AG10803 (cell line): ENCODE results near the gene PILRA.

Experiments used
- DNase-seq: peaks from one replicate; pipeline ENCODE4 v3.0.0; 2010; ENCODE audit warnings: low read depth
- H3K4me3 ChIP-seq: 2 replicates; pipeline ENCODE4 v1.5.1; 2011; ENCODE audit warnings: mild to moderate bottlenecking, low read length, control low read depth
- TF ChIP-seq, protein P1 (sequence below): conservative IDR thresholded peaks from 2 replicates; pipeline ENCODE4 v1.5.1; 2011; ENCODE audit warnings: mild to moderate bottlenecking, low read length, control low read depth, inconsistent platforms

The PILRA gene

DNA sequence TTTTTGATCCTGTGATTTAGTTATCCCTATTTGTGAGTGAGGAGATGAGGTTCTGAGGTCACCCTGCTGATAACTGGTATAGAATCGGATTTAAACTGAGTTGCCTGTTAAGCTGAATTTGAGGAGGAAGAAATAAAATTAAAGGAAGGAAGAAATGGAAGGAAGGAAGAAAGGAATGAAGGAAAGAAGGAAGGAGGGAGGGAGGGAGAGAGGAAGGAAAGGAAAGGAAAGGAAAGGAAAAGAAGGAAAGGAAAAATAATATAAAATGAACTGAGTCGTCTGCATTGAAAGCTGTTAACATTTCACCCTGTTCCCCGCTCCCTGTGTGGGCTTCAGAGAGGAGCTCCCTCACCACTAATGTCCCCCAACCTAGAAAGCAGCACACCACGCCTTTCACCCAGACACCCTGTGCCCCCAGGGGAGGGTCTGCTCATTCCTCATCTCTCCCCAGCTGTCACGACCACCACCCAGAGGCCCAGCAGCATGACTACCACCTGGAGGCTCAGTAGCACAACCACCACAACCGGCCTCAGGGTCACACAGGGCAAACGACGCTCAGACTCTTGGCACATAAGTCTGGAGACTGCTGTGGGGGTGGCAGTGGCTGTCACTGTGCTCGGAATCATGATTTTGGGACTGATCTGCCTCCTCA lies 16.3 kb downstream of the PILRA start:
- DNase-seq: no peak
- TF ChIP-seq, protein P1, sequence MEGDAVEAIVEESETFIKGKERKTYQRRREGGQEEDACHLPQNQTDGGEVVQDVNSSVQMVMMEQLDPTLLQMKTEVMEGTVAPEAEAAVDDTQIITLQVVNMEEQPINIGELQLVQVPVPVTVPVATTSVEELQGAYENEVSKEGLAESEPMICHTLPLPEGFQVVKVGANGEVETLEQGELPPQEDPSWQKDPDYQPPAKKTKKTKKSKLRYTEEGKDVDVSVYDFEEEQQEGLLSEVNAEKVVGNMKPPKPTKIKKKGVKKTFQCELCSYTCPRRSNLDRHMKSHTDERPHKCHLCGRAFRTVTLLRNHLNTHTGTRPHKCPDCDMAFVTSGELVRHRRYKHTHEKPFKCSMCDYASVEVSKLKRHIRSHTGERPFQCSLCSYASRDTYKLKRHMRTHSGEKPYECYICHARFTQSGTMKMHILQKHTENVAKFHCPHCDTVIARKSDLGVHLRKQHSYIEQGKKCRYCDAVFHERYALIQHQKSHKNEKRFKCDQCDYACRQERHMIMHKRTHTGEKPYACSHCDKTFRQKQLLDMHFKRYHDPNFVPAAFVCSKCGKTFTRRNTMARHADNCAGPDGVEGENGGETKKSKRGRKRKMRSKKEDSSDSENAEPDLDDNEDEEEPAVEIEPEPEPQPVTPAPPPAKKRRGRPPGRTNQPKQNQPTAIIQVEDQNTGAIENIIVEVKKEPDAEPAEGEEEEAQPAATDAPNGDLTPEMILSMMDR: no peak
- no peak overlapping the region for H3K4me3 ChIP-seq

DNA sequence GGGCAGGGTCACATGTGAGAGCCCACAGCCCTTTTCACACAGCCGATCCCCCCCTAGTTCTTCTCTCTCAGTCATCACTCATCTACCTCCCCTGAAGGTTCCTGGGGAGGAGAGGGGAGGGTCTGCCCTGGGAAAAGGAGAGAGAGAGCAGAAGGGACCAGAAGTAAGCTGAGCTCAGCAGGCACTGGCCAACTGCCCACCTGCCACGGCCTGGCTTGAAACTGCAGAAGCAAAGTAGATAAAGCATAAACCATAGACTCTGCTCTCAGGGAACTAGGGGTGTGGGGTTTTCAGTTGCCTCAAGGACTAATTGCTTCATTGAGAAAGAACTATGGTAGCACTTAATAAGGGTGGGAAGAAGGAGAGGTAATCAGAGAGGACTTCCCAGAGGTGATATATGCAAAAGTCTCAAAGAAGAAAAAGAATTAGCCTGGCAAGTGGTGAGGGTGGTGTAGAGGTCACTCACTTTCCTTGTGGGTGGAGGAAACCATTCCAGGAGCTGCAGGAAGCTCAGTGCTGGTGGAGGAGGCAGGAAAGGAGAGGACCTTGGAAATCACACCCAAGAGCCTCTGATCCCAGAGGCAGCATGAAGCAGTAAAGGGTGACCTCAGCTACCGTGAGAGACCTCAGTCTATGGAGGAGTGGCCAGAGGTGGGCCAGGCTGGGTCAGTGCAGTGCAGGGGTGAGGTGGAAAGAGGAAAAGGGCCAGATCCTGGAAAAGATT lies 17.2 kb downstream of the PILRA start:
- TF ChIP-seq, protein P1: no peak
- no peak overlapping the region for H3K4me3 ChIP-seq
- no peak for DNase-seq

DNA sequence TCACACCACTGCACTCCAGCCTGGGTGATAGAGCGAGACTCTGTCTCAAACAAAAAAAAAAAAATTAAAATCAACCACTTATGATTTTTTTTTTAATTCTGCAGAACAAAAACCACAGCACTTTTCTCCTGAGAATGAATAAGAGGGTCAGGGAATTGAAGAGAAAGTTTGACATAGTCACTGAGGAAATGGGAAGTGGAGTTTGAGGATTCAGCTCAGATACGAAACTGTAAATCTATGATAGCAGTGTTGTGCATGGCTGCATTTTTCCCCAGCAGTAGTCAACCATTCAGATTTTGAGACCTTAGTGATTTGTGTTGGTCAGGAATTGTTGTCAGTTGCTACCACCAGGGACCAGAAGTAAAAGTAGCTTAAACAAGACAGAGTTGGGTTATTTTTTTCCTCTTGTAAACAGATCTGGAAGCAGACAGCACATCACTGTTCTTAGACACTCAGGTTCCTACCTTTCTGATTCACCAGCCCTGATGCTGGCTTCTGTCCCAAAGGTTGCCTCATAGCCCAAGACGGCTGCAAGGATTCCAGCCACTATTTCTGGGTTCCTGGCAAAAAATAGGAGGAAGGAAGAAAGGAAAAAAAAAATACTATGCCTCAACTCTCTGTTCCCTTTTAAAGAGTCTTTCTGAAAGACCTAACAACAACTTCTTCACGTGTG lies 20.1 kb downstream of the PILRA start:
- DNase-seq: no peak
- TF ChIP-seq, protein P1: no peak
- no peak overlapping the region for H3K4me3 ChIP-seq

DNA sequence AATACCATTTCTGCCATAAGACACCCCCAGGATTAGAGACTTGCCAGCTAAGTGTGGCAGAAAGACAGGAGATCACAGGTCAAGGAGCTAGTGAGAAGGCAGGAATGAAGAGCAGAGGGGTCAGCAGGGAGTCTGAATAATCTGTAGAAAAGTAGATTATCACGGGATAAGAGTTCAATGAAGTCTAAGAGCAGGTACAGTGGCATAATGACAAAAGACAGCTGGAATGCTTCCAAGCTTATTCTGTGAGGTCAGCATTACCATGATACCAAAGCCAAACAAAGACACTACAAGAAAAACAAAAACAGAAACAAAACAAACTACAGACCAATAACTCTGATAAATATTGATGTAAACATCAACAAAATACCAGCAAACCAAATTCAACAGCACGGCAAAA lies 20.8 kb downstream of the PILRA start:
- no peak for DNase-seq
- TF ChIP-seq, protein P1: no peak
- H3K4me3 ChIP-seq: no peak overlapping the region

DNA sequence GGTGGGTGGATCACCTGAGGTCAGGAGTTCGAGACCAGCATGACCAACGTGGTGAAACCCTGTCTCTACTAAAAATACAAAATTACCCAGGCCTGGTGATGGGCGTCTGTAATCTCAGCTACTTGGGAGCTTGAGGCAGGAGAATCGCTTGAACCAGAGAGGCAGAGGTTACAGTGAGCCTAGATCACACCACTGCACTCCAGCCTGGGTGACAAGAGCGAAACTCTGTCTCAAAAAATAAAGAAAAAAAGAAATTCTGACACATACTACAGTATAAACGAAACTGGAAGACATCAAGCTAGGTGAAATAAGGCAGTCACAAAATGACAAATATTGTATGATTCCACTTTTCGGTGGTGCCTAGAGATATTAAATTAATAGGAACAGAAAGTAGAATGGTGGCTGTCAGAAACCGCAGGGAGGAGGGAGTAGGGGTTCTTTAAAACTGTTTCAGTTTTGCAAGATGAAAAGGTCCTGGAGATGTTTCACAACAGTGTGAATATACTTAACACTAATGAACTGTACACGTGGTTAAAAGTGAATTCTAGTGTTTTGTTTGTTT lies 23.2 kb downstream of the PILRA start:
- TF ChIP-seq, protein P1: no peak
- no peak overlapping the region for H3K4me3 ChIP-seq
- DNase-seq: no peak

DNA sequence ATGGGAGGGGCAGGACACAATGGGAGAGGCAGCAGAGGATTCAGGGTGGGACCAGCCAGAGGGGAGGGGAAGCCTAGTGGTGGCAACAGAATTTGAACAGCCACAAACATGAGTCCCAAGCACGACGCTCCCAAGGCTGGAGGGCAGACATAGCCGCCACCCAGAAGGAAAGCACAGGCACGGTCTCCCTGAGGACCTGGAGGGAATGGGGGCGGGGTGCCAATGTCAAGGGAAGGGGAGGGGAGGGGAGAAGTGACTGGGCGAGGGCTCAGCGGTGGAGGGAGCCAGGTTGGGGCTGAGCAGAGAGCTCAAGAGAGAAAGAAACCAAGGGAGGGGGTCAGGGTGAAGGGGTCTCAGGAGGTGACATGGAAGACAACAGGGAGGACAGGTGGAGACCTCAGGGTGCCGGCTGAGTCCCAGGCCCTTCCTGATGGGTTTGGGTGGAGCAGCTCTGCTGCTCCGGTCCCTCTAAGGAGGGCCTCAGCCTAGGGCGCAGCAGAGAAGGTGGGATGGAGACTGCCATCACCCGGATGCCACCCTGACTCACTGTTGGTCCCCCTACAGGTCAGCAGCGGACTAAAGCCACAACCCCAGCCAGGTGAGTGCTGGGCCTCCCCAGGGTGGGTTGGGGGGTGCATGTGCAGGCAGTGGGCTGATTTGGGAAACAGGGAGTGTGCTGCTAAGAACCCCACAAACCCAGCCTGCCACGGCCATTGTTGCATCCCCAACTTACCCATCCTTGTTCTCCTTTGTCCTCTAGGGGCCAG lies 24.2 kb downstream of the PILRA start:
- no peak overlapping the region for H3K4me3 ChIP-seq
- DNase-seq: no peak
- TF ChIP-seq, protein P1: no peak
